Upper lobe of right lung (tissue), 1 donor: ENCODE data around the gene VIL1. TPM values are rescaled to one million over a fixed set of nuclear protein-coding genes. Genes with fewer than 3 reads are reported as not detected.

Experiments
- ATAC-seq: fragments of 200-7000 bp; cut with Tn5 transposase; one replicate; pipeline ENCODE4 v1.9.1; 2020; ENCODE audit warnings: mild to moderate bottlenecking, moderate library complexity
- DNase-seq: peaks from one replicate; pipeline ENCODE4 v3.0.0-alpha.2; 2020
- H3K27ac ChIP-seq: fragments of 200-600 bp; one replicate; pipeline ENCODE4 v1.8.0; 2022
- H3K27me3 ChIP-seq: fragments of 200-600 bp; one replicate; pipeline ENCODE4 v1.8.0; 2022; ENCODE audit warnings: mild to moderate bottlenecking
- H3K36me3 ChIP-seq: fragments of 200-600 bp; one replicate; pipeline ENCODE4 v1.8.0; 2022
- H3K4me1 ChIP-seq: fragments of 200-600 bp; one replicate; pipeline ENCODE4 v1.8.0; 2022
- H3K4me3 ChIP-seq: fragments of 200-600 bp; one replicate; pipeline ENCODE4 v1.8.0; 2022; ENCODE audit warnings: mild to moderate bottlenecking
- H3K9me3 ChIP-seq: fragments of 200-600 bp; one replicate; pipeline ENCODE4 v1.8.0; 2022
- CTCF ChIP-seq: fragments of 200-600 bp; IDR thresholded peaks from one replicate; pipeline ENCODE4 v1.8.0; 2022; ENCODE audit warnings: antibody characterized with exemption
- intact Hi-C: fragments of 100-400 bp; cut with DNase I; formaldehyde crosslinking; loops from one replicate; pipeline ENCODE4 v1.11.0; 2022
- total RNA-seq: library from RNA; stranded (reverse); fragmentation: NEBNext Ultra II Directional; extraction: Animal tissue kit (Norgen Biotek cat#: 25700); gene quantifications from one replicate; pipeline ENCODE4 v1.2.1, GENCODE V29; 2021
- donor health status: DM: no; HTN: yes; CAD: no; lungs with severe emphysema.

VIL1 gene
- total RNA-seq, 1 donor from 2014 or later = not detected

- TF ChIP-seq CTCF = no peak
- H3K36me3 ChIP-seq = no peaks in the 10 kb centered on the region
- H3K4me1 ChIP-seq = no peaks in the 10 kb centered on the region
- DNase-seq (no peak), ATAC-seq (no peak)
- intact Hi-C loops = no loop called here
- H3K27me3 ChIP-seq = no peaks in the 10 kb centered on the region
- H3K27ac ChIP-seq = no peak overlapping the region
- H3K4me3 ChIP-seq = no peak overlapping the region
- no peaks in the 10 kb centered on the region for H3K9me3 ChIP-seq
Measured at GRCh38 chr2:218418321-218418716, 604 bp upstream of the VIL1 start.

- Histone ChIP-seq H3K27ac (no peak overlapping the region), H3K9me3 (no peaks in the 10 kb centered on the region), H3K4me3 (no peak overlapping the region), H3K27me3 (no peaks in the 10 kb centered on the region), H3K36me3 (no peaks in the 10 kb centered on the region), H3K4me1 (no peaks in the 10 kb centered on the region)
- DNase-seq (no peak), ATAC-seq (peak; percentile 17)
- no peak for TF ChIP-seq CTCF
- intact Hi-C loops = no loop called here
Measured at GRCh38 chr2:218419630-218420216, 800 bp downstream of the VIL1 start.

GRCh38 chr2:218421027-218421426 is 2.1 kb downstream of the VIL1 start:
- intact Hi-C loops = no loop called here
- H3K4me1 ChIP-seq = no peaks in the 10 kb centered on the region
- ATAC-seq (no peak), DNase-seq (no peak)
- TF ChIP-seq CTCF = no peak
- H3K9me3 ChIP-seq = no peaks in the 10 kb centered on the region
- no peaks in the 10 kb centered on the region for H3K27me3 ChIP-seq
- no peak overlapping the region for H3K4me3 ChIP-seq
- H3K27ac ChIP-seq = no peak overlapping the region
- no peaks in the 10 kb centered on the region for H3K36me3 ChIP-seq

GRCh38 chr2:218422403-218423086 is 3.6 kb downstream of the VIL1 start:
- intact Hi-C loops = no loop called here
- Histone ChIP-seq H3K9me3 (no peaks in the 10 kb centered on the region), H3K4me3 (no peak overlapping the region), H3K27ac (no peak overlapping the region), H3K27me3 (no peaks in the 10 kb centered on the region), H3K4me1 (no peaks in the 10 kb centered on the region), H3K36me3 (no peaks in the 10 kb centered on the region)
- TF ChIP-seq CTCF = no peak
- DNase-seq = no peak
- ATAC-seq = no peak

- DNase-seq = no peak
- no peak overlapping the region for H3K4me3 ChIP-seq
- no peaks in the 10 kb centered on the region for H3K27me3 ChIP-seq
- TF ChIP-seq CTCF = no peak
- intact Hi-C loops = no loop called here
- ATAC-seq = no peak
- no peaks in the 10 kb centered on the region for H3K9me3 ChIP-seq
- H3K4me1 ChIP-seq = no peaks in the 10 kb centered on the region
- no peak overlapping the region for H3K27ac ChIP-seq
- H3K36me3 ChIP-seq = no peaks in the 10 kb centered on the region
Measured at GRCh38 chr2:218423584-218423983, 4.7 kb downstream of the VIL1 start.
